Parathyroid adenoma (tissue), 2 donors: ENCODE data around the gene DUS2.

Source experiments
- H2AFZ ChIP-seq: fragments of 300-600 bp; sonication (generic); one replicate; pipeline ENCODE4 v1.7.0; 2017; ENCODE audit warnings: antibody characterized with exemption, mild to moderate bottlenecking
- H3K27ac ChIP-seq: fragments of 300-600 bp; sonication (generic); one replicate; pipeline ENCODE4 v1.7.0; 2017
- H3K27me3 ChIP-seq: fragments of 300-600 bp; sonication (generic); one replicate; pipeline ENCODE4 v1.7.0; 2017; ENCODE audit warnings: low read length; ENCODE audit not compliant: control insufficient read depth, insufficient read depth
- H3K36me3 ChIP-seq: fragments of 300-600 bp; sonication (generic); one replicate; pipeline ENCODE4 v1.7.0; 2017; ENCODE audit warnings: low read length; ENCODE audit not compliant: control insufficient read depth, insufficient read depth
- H3K4me1 ChIP-seq: fragments of 300-600 bp; sonication (generic); one replicate; pipeline ENCODE4 v1.7.0; 2017; ENCODE audit warnings: control low read depth
- H3K4me2 ChIP-seq: fragments of 300-600 bp; sonication (generic); one replicate; pipeline ENCODE4 v1.7.0; 2017; ENCODE audit warnings: low read length
- H3K4me3 ChIP-seq: fragments of 300-600 bp; sonication (generic); one replicate; pipeline ENCODE4 v1.7.0; 2017; ENCODE audit warnings: low read depth, low read length
- H3K79me2 ChIP-seq: fragments of 300-600 bp; sonication (generic); one replicate; pipeline ENCODE4 v1.7.0; 2017; ENCODE audit warnings: control low read depth
- H3K9ac ChIP-seq: fragments of 300-600 bp; sonication (generic); one replicate; pipeline ENCODE4 v1.7.0; 2017; ENCODE audit warnings: mild to moderate bottlenecking
- H3K9me3 ChIP-seq: fragments of 300-600 bp; sonication (generic); one replicate; pipeline ENCODE4 v1.7.0; 2017; ENCODE audit warnings: low read length; ENCODE audit not compliant: control insufficient read depth
- CTCF ChIP-seq: fragments of 300-600 bp; sonication (generic); IDR thresholded peaks from one replicate; pipeline ENCODE4 v1.7.0; 2017; ENCODE audit warnings: antibody characterized with exemption, mild to moderate bottlenecking
- donor health status: primary hyperparathyroidism.

Gene DUS2

GRCh38 chr16:68070806-68071517 is 47.9 kb downstream of the DUS2 start:
- Histone ChIP-seq H3K4me1 (peaks cover 65% of the 10 kb centered on the region), H3K4me3 (no peak overlapping the region), H3K27ac (peak overlapping the region; percentile 82), H3K4me2 (peak overlapping the region; percentile 9), H3K36me3 (no peaks in the 10 kb centered on the region), H3K9ac (no peak overlapping the region), H2AFZ (no peak overlapping the region), H3K79me2 (no peaks in the 10 kb centered on the region), H3K9me3 (no peaks in the 10 kb centered on the region), H3K27me3 (no peaks in the 10 kb centered on the region)
- no peak for TF ChIP-seq CTCF

GRCh38 chr16:68071518-68071901 is 48.4 kb downstream of the DUS2 start:
- H2AFZ ChIP-seq: no peak overlapping the region
- H3K4me1 ChIP-seq: peaks cover 61% of the 10 kb centered on the region
- no peak overlapping the region for H3K4me3 ChIP-seq
- no peaks in the 10 kb centered on the region for H3K79me2 ChIP-seq
- no peak overlapping the region for H3K9ac ChIP-seq
- peak overlapping the region; percentile 67 for H3K4me2 ChIP-seq
- no peaks in the 10 kb centered on the region for H3K36me3 ChIP-seq
- H3K27ac ChIP-seq: peak overlapping the region; percentile 82
- no peak for TF ChIP-seq CTCF
- H3K27me3 ChIP-seq: no peaks in the 10 kb centered on the region
- H3K9me3 ChIP-seq: no peaks in the 10 kb centered on the region

GRCh38 chr16:68072038-68072695 is 49.1 kb downstream of the DUS2 start:
- H3K27me3 ChIP-seq: no peaks in the 10 kb centered on the region
- H3K9me3 ChIP-seq: no peaks in the 10 kb centered on the region
- H3K9ac ChIP-seq: no peak overlapping the region
- H3K27ac ChIP-seq: peak overlapping the region; percentile 82
- H3K79me2 ChIP-seq: no peaks in the 10 kb centered on the region
- H3K36me3 ChIP-seq: no peaks in the 10 kb centered on the region
- peak overlapping the region; percentile 39 for H3K4me3 ChIP-seq
- peaks cover 59% of the 10 kb centered on the region for H3K4me1 ChIP-seq
- H2AFZ ChIP-seq: peak overlapping the region; percentile 44
- peak; percentile 29 for TF ChIP-seq CTCF
- peak overlapping the region; percentile 67 for H3K4me2 ChIP-seq

GRCh38 chr16:68073902-68074760 is 51.0 kb downstream of the DUS2 start:
- Histone ChIP-seq H2AFZ (no peak overlapping the region), H3K27me3 (no peaks in the 10 kb centered on the region), H3K9me3 (no peaks in the 10 kb centered on the region), H3K4me3 (no peak overlapping the region), H3K4me1 (peaks cover 61% of the 10 kb centered on the region), H3K79me2 (no peaks in the 10 kb centered on the region), H3K27ac (no peak overlapping the region), H3K9ac (no peak overlapping the region), H3K4me2 (no peak overlapping the region), H3K36me3 (no peaks in the 10 kb centered on the region)
- TF ChIP-seq CTCF: no peak
